ENCODE measurements around the gene OLIG1. TPM values are rescaled to one million over a fixed set of nuclear protein-coding genes. Genes with fewer than 3 reads are reported as not detected.

The OLIG1 gene
- total and polyA plus RNA-seq, 2 of the 8 experiments (the other 6 are each of a cell fraction or from before 2014, with no cell fraction given) = 0.65 to 1.2 TPM

- Histone ChIP-seq H3K79me1 (ENCODE audit: low read depth, low read length) (no peaks in the 10 kb centered on the region), H2BK5ac (ENCODE audit: low read depth, low read length) (no peak overlapping the region), H4K91ac (replicated peaks; ENCODE audit: insufficient read length, low read length) (no peak overlapping the region), H3K4me1 (replicated peaks in 1 of 4; ENCODE audit: control insufficient read depth in 3 of 4, insufficient read depth in 4 of 4, low read length in 3 of 4) (peaks cover 7 to 25% (median 12%) of the 10 kb centered on the region in 4 experiments), H3K9me3 (ENCODE audit: insufficient read depth in 2 of 2, low read depth in 1 of 2, low read length in 1 of 2) (0 out of 4 replicates have a peak, but pooled peaks cover 0 to 3% of the 10 kb centered on the region in 2 experiments), H3K4me3 (ENCODE audit: extremely low read depth in 1 of 4, insufficient read depth in 2 of 4, low read depth in 3 of 4, low read length in 4 of 4) (no peak overlapping the region), H2BK12ac (ENCODE audit: low read depth, low read length) (no peak overlapping the region), H2BK15ac (ENCODE audit: low read length) (no peak overlapping the region), H2BK120ac (replicated peaks; ENCODE audit: low read depth, low read length) (no peak overlapping the region), H4K5ac (ENCODE audit: insufficient read length, low read depth, low read length) (no peak overlapping the region), H4K8ac (ENCODE audit: extremely low read depth, insufficient read depth, low read length) (no peak overlapping the region), H3K23me2 (ENCODE audit: low read depth, low read length) (peaks cover 13% of the 10 kb centered on the region; the same call in 1 of the 2 replicates), H3K4ac (replicated peaks; ENCODE audit: insufficient read length, low read depth, low read length) (no peak overlapping the region), H3K79me2 (ENCODE audit: control insufficient read depth in 1 of 2, insufficient read depth in 2 of 2, low read length in 2 of 2) (no peaks in the 10 kb centered on the region), H2BK20ac (ENCODE audit: low read length) (no peak overlapping the region), H3K4me2 (ENCODE audit: insufficient read depth in 1 of 2, low read depth in 2 of 2, low read length in 2 of 2) (peak overlapping the region in 1 of 2 experiments; percentile 80; a peak in 1 of 4 replicates), H3K14ac (ENCODE audit: insufficient read length) (no peak overlapping the region), H3K56ac (replicated peaks; ENCODE audit: insufficient read length, low read depth, low read length) (no peak overlapping the region), H2AFZ (ENCODE audit: low read length) (no peak overlapping the region), H3K9ac (replicated peaks in 1 of 4; ENCODE audit: extremely low read depth in 1 of 4, low read depth in 3 of 4, low read length in 3 of 4) (no peak overlapping the region), H3K36me3 (ENCODE audit: control insufficient read depth in 2 of 4, insufficient read depth in 4 of 4, low read length in 3 of 4) (no peaks in the 10 kb centered on the region; a peak in 1 of 8 replicates), H3K18ac (ENCODE audit: extremely low read depth, low read length) (no peak overlapping the region), H3K27me3 (replicated peaks in 1 of 4; ENCODE audit: control insufficient read depth in 3 of 4, extremely low read depth in 1 of 4, insufficient read depth in 3 of 4, low read length in 3 of 4) (peaks cover 51 to 94% (median 89%) of the 10 kb centered on the region in 4 experiments), H2AK5ac (ENCODE audit: low read depth, low read length) (no peak overlapping the region), H4K20me1 (replicated peaks in 1 of 2; ENCODE audit: control insufficient read depth in 1 of 2, insufficient read depth in 2 of 2, low read length in 2 of 2) (peaks cover 0 to 6% of the 10 kb centered on the region in 2 experiments), H3K27ac (ENCODE audit: low read depth, low read length) (no peak overlapping the region), H3K23ac (ENCODE audit: insufficient read length) (no peak overlapping the region)
- ChIA-PET CTCF (ENCODE audit: partially characterized antibody) (no interaction called here), POLR2A (ENCODE audit: partially characterized antibody) (no interaction called here)
- no peak for TF ChIP-seq KDM4A (IDR thresholded peaks at IDR 0.05; ENCODE audit: low read depth, low read length, severe bottlenecking)
- no peak for TF ChIP-seq POLR2AphosphoS5 (IDR thresholded peaks at IDR 0.05; ENCODE audit: low read depth, low read length)
- TF ChIP-seq MAFK (IDR thresholded peaks at IDR 0.05; ENCODE audit: low read depth, low read length) = no peak
- TF ChIP-seq, protein P1, sequence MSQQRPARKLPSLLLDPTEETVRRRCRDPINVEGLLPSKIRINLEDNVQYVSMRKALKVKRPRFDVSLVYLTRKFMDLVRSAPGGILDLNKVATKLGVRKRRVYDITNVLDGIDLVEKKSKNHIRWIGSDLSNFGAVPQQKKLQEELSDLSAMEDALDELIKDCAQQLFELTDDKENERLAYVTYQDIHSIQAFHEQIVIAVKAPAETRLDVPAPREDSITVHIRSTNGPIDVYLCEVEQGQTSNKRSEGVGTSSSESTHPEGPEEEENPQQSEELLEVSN (IDR thresholded peaks at IDR 0.05) = no peak
- no peak for TF ChIP-seq BACH1 (IDR thresholded peaks at IDR 0.05; ENCODE audit: low read length)
- TF ChIP-seq HDAC6 (IDR thresholded peaks at IDR 0.05; ENCODE audit: low read depth, low read length) = no peak
- no peak for TF ChIP-seq KDM5A (IDR thresholded peaks at IDR 0.05; ENCODE audit: low read length)
- no peak for TF ChIP-seq EP300 (IDR thresholded peaks at IDR 0.05; ENCODE audit: borderline replicate concordance in 1 of 2, low read depth in 2 of 2, low read length in 2 of 2)
- no peak for TF ChIP-seq TAF7 (optimal IDR thresholded peaks at IDR 0.05; ENCODE audit: borderline replicate concordance, low read depth, low read length)
- TF ChIP-seq CHD2 (IDR thresholded peaks at IDR 0.05; ENCODE audit: low read length) = no peak
- no peak for TF ChIP-seq EZH2 (IDR thresholded peaks at IDR 0.05; ENCODE audit: low read depth, low read length, severe bottlenecking)
- no peak for TF ChIP-seq SRF (IDR thresholded peaks at IDR 0.05; ENCODE audit: low read depth, low read length)
- TF ChIP-seq EGR1 (IDR thresholded peaks at IDR 0.05; ENCODE audit: borderline replicate concordance, low read depth, low read length) = no peak
- no peak for FAIRE-seq
- WGBS, 2 experiments (ENCODE audit: extremely low coverage in 1 of 2, insufficient coverage in 1 of 2, insufficient read length in 1 of 2, insufficient replicate concordance in 2 of 2, low coverage in 1 of 2, low lambda C conversion rate in 2 of 2, missing lambda C conversion rate in 1 of 2) = 72% methylated on average over 5 of the region's 5 CpGs; no CpG with 5 or more reads in 1 of the 2 experiments
- no peak for DNase-seq (ENCODE audit: low read depth in 1 of 2, low spot score in 2 of 2)
These were observed 698 bp upstream of the OLIG1 start for GRCh38 chr21:33069243-33069642.

Measured in H1 (cell line).